HEK293T (cell line): ENCODE data around the gene EFCAB6.

Experiments used
- FOXM1 ChIP-seq: fragments of 450-650 bp; IDR thresholded peaks from 2 replicates; pipeline ENCODE4 v1.6.1; 2017; ENCODE audit warnings: mild to moderate bottlenecking, borderline replicate concordance
- LEF1 ChIP-seq: fragments of 450-650 bp; IDR thresholded peaks from 2 replicates; pipeline ENCODE4 v1.6.1; 2017; ENCODE audit warnings: mild to moderate bottlenecking, borderline replicate concordance
- NFRKB ChIP-seq: fragments of 450-650 bp; IDR thresholded peaks from 2 replicates; pipeline ENCODE4 v1.6.1; 2016; ENCODE audit warnings: mild to moderate bottlenecking, moderate library complexity
- ZNF384 ChIP-seq: fragments of 450-650 bp; IDR thresholded peaks from 2 replicates; pipeline ENCODE4 v1.6.1; 2016

DNA sequence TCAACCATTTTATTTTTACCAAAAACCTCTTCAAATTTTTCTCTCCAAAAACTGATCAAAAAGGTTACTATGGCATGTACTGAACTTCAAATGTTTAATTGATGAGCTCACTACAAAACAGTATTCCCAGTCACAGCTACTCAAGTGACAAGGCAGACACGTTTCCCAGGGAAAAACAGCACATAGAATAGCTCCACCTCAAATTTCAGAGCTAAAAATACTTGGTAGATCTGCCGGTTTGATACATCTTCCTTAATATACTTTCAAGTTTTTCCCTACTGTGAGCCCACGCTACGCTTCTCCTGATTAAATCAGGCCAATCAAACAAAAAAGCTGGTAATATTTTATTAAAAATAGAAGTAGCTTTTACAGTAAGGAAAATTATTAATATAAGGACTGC is 100.4 kb downstream of the EFCAB6 start:
- TF ChIP-seq FOXM1 (no peak), NFRKB (no peak), ZNF384 (no peak), LEF1 (no peak)
